A673 (cell line): Measurements from ENCODE around the gene PCCA. TPM values are rescaled to one million over a fixed set of nuclear protein-coding genes. Genes with fewer than 3 reads are reported as not detected.
A peak's percentile ranks its signal among the peaks of the same experiment; 100 is the strongest.

Source experiments
- Bru-seq: library from RNA; stranded (reverse); fragments of 400-500 nt; gene quantifications from one replicate; lab custom pipeline; 2021; lab: Mats Ljungman, UMichigan
- BruChase-seq, 2 experiments: library from RNA; stranded (reverse); fragments of 400-500 nt; gene quantifications; one replicate each; lab custom pipeline; 2021; lab: Mats Ljungman, UMichigan
- BruUV-seq: library from RNA; stranded (reverse); fragments of 400-500 nt; replicated peaks from 2 replicates; lab custom pipeline; 2021; lab: Mats Ljungman, UMichigan
- CTCF ChIA-PET: fragments of 300-600 bp; sonication (Branson Sonifier 250); formaldehyde crosslinking; loops from one replicate; lab custom pipeline; 2022; ENCODE audit warnings: antibody characterized with exemption; lab: Charles Lee
- POLR2A ChIA-PET: fragments of 300-600 bp; sonication (Branson Sonifier 250); formaldehyde crosslinking; loops from one replicate; lab custom pipeline; 2022; ENCODE audit warnings: antibody characterized with exemption; ENCODE audit not compliant: low non-redundant PET; lab: Charles Lee
- DNase-seq: peaks from one replicate; pipeline ENCODE4 v3.0.0-alpha.2; 2015; ENCODE audit warnings: low spot score
- H3K27ac ChIP-seq: fragments of 200-600 bp; sonication (generic); 2 replicates; pipeline ENCODE4 v1.5.1; 2016; ENCODE audit warnings: mixed run types, low read depth, mild to moderate bottlenecking, mixed read lengths, antibody characterized with exemption, low read length; ENCODE audit not compliant: poor library complexity, severe bottlenecking
- H3K27me3 ChIP-seq: fragments of 200-600 bp; sonication (generic); replicated peaks from 2 replicates; pipeline ENCODE4 v1.6.1; 2017; ENCODE audit warnings: mixed run types, low read depth, mild to moderate bottlenecking, mixed read lengths, antibody characterized with exemption, low read length; ENCODE audit not compliant: insufficient read depth, poor library complexity
- H3K36me3 ChIP-seq: fragments of 200-600 bp; sonication (generic); 2 replicates; pipeline ENCODE4 v1.6.1; 2016; ENCODE audit warnings: mixed run types, mild to moderate bottlenecking, mixed read lengths, antibody characterized with exemption, low read length; ENCODE audit not compliant: insufficient read depth, poor library complexity, severe bottlenecking
- H3K4me1 ChIP-seq: fragments of 200-600 bp; sonication (generic); 2 replicates; pipeline ENCODE4 v1.6.1; 2017; ENCODE audit warnings: mixed run types, mild to moderate bottlenecking, mixed read lengths, antibody characterized with exemption, low read length; ENCODE audit not compliant: insufficient read depth, poor library complexity, severe bottlenecking
- H3K4me3 ChIP-seq: fragments of 200-600 bp; sonication (generic); 2 replicates; pipeline ENCODE4 v1.5.1; 2016; ENCODE audit warnings: low read depth, mixed run types, mild to moderate bottlenecking, mixed read lengths, low read length; ENCODE audit not compliant: poor library complexity, severe bottlenecking
- H3K9me3 ChIP-seq: fragments of 200-600 bp; sonication (generic); 2 replicates; pipeline ENCODE4 v1.6.1; 2016; ENCODE audit warnings: mixed run types, low read depth, mild to moderate bottlenecking, mixed read lengths, antibody characterized with exemption, low read length; ENCODE audit not compliant: poor library complexity, severe bottlenecking
- EZH2 ChIP-seq: fragments of 200-600 bp; sonication (generic); IDR thresholded peaks from 2 replicates; pipeline ENCODE4 v1.6.1; 2017; ENCODE audit warnings: borderline replicate concordance, low read depth, mild to moderate bottlenecking, mixed read lengths, antibody characterized with exemption, low read length; ENCODE audit not compliant: poor library complexity, severe bottlenecking
- intact Hi-C: fragments of 100-400 bp; cut with micrococcal nuclease; formaldehyde crosslinking; loops from one replicate; pipeline ENCODE4 v1.10.0; 2022; ENCODE audit not compliant: unreplicated experiment
- long read RNA-seq: library from polyadenylated mRNA; stranded (forward); transcript quantifications from one replicate; pipeline ENCODE4 v2.0.0, GENCODE V29; 2022
- total RNA-seq: library from RNA; stranded (reverse); gene quantifications from 2 replicates; pipeline ENCODE4 v1.2.3, GENCODE V29; 2021
- TF ChIP-seq, protein P1 (sequence below): fragments of 300-800, 200-600 bp; sonication (generic); conservative IDR thresholded peaks from 2 replicates; pipeline ENCODE4 v1.5.1; 2017; ENCODE audit warnings: low read depth, mild to moderate bottlenecking, antibody characterized with exemption, low read length, moderate library complexity, mixed read lengths

PCCA gene, protein sequence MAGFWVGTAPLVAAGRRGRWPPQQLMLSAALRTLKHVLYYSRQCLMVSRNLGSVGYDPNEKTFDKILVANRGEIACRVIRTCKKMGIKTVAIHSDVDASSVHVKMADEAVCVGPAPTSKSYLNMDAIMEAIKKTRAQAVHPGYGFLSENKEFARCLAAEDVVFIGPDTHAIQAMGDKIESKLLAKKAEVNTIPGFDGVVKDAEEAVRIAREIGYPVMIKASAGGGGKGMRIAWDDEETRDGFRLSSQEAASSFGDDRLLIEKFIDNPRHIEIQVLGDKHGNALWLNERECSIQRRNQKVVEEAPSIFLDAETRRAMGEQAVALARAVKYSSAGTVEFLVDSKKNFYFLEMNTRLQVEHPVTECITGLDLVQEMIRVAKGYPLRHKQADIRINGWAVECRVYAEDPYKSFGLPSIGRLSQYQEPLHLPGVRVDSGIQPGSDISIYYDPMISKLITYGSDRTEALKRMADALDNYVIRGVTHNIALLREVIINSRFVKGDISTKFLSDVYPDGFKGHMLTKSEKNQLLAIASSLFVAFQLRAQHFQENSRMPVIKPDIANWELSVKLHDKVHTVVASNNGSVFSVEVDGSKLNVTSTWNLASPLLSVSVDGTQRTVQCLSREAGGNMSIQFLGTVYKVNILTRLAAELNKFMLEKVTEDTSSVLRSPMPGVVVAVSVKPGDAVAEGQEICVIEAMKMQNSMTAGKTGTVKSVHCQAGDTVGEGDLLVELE
- total RNA-seq (93.0 and 105 TPM in 2 replicates), Bru-seq, nascent RNA (percentile 83 among the genes with signal in this experiment), BruChase-seq, experiment 1, labeled RNA remaining after a 2-hour chase (percentile 72 among the genes with signal in this experiment), BruChase-seq, experiment 2, labeled RNA remaining after a 6-hour chase (percentile 70 among the genes with signal in this experiment)
- long read RNA-seq, transcript PCCA-202 (24 exons, 2,494 nt) = major isoform, 28 of 154 reads
- long read RNA-seq, transcript PCCA-201 (23 exons, 2,418 nt) = minor isoform, 5 of 154 reads
- long read RNA-seq, partial matches to known transcripts = 34 of 154 reads
- long read RNA-seq, other reads (novel, unspliced or antisense) = 83 of 154 reads

DNA sequence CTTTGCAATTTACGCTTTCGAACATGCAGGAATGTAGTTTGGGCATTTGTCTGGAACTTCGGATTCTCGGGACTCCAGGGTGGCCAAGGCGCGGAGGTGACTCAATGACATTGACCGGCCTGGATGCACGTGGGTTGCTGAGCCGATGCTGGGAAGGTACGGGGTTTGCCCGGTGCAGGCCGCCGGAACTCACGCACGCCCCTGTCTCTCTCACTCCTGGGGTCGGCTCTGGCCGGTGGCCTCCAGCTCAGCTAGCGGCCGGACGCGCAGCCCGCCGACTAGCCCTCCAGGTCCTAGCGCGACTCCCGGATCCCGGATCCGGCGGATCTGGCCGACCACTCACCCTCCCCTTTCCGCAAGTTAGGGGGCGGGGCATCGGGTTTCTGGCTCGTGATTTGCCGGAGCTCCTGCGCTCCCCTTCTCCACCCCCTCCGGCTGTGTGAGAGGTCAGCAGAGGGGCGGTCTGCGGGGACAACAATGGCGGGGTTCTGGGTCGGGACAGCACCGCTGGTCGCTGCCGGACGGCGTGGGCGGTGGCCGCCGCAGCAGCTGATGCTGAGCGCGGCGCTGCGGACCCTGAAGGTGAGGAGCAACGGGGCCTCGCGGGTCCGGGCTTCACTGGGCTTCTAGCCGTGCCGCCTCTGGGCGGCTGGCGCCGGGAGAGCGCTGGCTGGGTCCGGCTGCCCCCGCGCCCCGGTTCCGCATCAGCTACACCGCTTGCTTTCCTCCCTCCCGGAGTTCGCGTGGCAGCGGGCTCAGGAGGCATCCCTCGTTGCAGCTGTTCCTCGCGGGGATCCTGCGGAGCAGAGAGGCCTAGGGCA is at the start of gene PCCA:
Gene PCCA (plus strand): TSS at position 450 of the 821 bp plus-strand sequence. CDS start 28 bp downstream, at position 478.
- CTCF ChIA-PET = interaction anchor here (0.6 kb wide), 1 partner anchor 146 kb away, joined by 4 read pairs; no protein-coding TSS in a partner anchor
- peak within 1 kb of the TSS; percentile 83 for H3K4me3 ChIP-seq
- H3K27ac ChIP-seq = peak within 1 kb of the TSS; percentile 56
- H3K27me3 ChIP-seq = no peaks in the 10 kb centered on the region
- DNase-seq = peak; percentile 92
- intact Hi-C loops = loop anchor here (2.0 to 10.0 kb wide), 2 partner anchors 94 to 146 kb away; no protein-coding TSS in a partner anchor
- no peaks in the 10 kb centered on the region for H3K36me3 ChIP-seq
- H3K4me1 ChIP-seq = no peaks in the 10 kb centered on the region
- no peaks in the 10 kb centered on the region for H3K9me3 ChIP-seq
- TF ChIP-seq, protein P1, sequence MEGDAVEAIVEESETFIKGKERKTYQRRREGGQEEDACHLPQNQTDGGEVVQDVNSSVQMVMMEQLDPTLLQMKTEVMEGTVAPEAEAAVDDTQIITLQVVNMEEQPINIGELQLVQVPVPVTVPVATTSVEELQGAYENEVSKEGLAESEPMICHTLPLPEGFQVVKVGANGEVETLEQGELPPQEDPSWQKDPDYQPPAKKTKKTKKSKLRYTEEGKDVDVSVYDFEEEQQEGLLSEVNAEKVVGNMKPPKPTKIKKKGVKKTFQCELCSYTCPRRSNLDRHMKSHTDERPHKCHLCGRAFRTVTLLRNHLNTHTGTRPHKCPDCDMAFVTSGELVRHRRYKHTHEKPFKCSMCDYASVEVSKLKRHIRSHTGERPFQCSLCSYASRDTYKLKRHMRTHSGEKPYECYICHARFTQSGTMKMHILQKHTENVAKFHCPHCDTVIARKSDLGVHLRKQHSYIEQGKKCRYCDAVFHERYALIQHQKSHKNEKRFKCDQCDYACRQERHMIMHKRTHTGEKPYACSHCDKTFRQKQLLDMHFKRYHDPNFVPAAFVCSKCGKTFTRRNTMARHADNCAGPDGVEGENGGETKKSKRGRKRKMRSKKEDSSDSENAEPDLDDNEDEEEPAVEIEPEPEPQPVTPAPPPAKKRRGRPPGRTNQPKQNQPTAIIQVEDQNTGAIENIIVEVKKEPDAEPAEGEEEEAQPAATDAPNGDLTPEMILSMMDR = no peak
- TF ChIP-seq EZH2 = no peak
- POLR2A ChIA-PET = no interaction called here
- no TSS peak for BruUV-seq

DNA sequence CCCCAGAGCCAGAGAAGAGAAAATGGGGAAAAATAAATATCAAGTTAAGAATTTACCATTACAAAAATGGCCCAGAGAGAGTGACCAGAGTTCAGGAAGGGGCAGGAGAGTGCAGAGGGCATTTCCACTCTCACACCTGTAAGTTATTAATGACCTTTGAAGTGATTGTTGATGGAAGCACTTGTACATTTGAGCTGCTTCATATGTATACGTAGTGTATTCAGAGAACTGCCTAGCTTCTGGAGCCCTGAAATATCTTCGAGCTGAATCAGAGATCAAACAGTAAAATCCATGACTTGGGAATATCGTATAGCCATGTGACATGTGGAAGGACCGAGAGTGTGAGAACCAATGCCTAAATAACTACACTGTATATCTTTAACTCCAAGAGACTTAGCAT is 49.2 kb upstream of the PCCA start:
- ChIA-PET POLR2A (no interaction called here), CTCF (no interaction called here)
- Histone ChIP-seq H3K4me1 (peaks cover 11% of the 10 kb centered on the region), H3K27ac (no peak overlapping the region), H3K4me3 (no peak overlapping the region), H3K36me3 (no peaks in the 10 kb centered on the region), H3K27me3 (no peaks in the 10 kb centered on the region), H3K9me3 (no peaks in the 10 kb centered on the region)
- BruUV-seq = no TSS peak
- intact Hi-C loops = no loop called here
- no peak for TF ChIP-seq EZH2
- TF ChIP-seq, protein P1 = no peak
- DNase-seq = no peak
